DMS79 (cell line): Measurements from ENCODE around the gene MXD4.

Experiments used
- DNase-seq: peaks from one replicate; lab custom pipeline; 2025; lab: John Stamatoyannopoulos, UW

Gene MXD4

GRCh38 chr4:2261853-2262144 is at the start of gene MXD4:
Gene MXD4, minus strand, starts transcription at chr4:2262109. Its CDS starts 129 bp downstream, at chr4:2261980.
- DNase-seq = no peak

- no peak for DNase-seq
These were observed 45.0 kb upstream of the MXD4 start for GRCh38 chr4:2306773-2307410.

GRCh38 chr4:2305766-2306501 is 44.0 kb upstream of the MXD4 start:
- no peak for DNase-seq

GRCh38 chr4:2304877-2305561 is 43.1 kb upstream of the MXD4 start:
- DNase-seq = no peak

- DNase-seq = no peak
These were observed 42.5 kb upstream of the MXD4 start for GRCh38 chr4:2304321-2304876.

- DNase-seq = no peak
These were observed 41.9 kb upstream of the MXD4 start for GRCh38 chr4:2303686-2304320.

- DNase-seq = no peak
These were observed 41.3 kb upstream of the MXD4 start for GRCh38 chr4:2303121-2303685.

- no peak for DNase-seq
These were observed 40.6 kb upstream of the MXD4 start for GRCh38 chr4:2302387-2303119.

GRCh38 chr4:2301806-2302205 is 39.9 kb upstream of the MXD4 start:
- DNase-seq = no peak

GRCh38 chr4:2301225-2301642 is 39.3 kb upstream of the MXD4 start:
- no peak for DNase-seq

- no peak for DNase-seq
These were observed 38.7 kb upstream of the MXD4 start for GRCh38 chr4:2300431-2301224.

GRCh38 chr4:2299794-2300193 is 37.9 kb upstream of the MXD4 start:
- no peak for DNase-seq

GRCh38 chr4:2298532-2298991 is 36.7 kb upstream of the MXD4 start:
- no peak for DNase-seq

GRCh38 chr4:2297606-2298531 is 36.0 kb upstream of the MXD4 start:
- DNase-seq = no peak

GRCh38 chr4:2296631-2297601 is 35.0 kb upstream of the MXD4 start:
- no peak for DNase-seq

GRCh38 chr4:2295900-2296442 is 34.1 kb upstream of the MXD4 start:
- DNase-seq = no peak

GRCh38 chr4:2295500-2295899 is 33.6 kb upstream of the MXD4 start:
- DNase-seq = no peak

GRCh38 chr4:2292646-2293108 is 30.8 kb upstream of the MXD4 start:
- DNase-seq = no peak
